WERI-Rb-1 (cell line): ENCODE data around the gene RAB11FIP2.

Experiments used
- DNase-seq: peaks from one replicate; pipeline ENCODE4 v3.0.0-alpha.2; 2020
- H3K27ac ChIP-seq: fragments of 250-450 bp; sonication (Bioruptor Pico); 2 replicates; pipeline ENCODE4 v1.5.1; 2020; ENCODE audit warnings: mild to moderate bottlenecking, moderate library complexity
- H3K27me3 ChIP-seq: fragments of 250-450 bp; sonication (Bioruptor Pico); 2 replicates; pipeline ENCODE4 v1.5.1; 2021; ENCODE audit warnings: mild to moderate bottlenecking, low read depth, moderate library complexity; ENCODE audit not compliant: insufficient read depth, severe bottlenecking
- H3K36me3 ChIP-seq: fragments of 250-450 bp; sonication (Bioruptor Pico); 2 replicates; pipeline ENCODE4 v1.5.1; 2020; ENCODE audit warnings: mild to moderate bottlenecking, moderate library complexity
- H3K4me3 ChIP-seq: 2 replicates; pipeline ENCODE4 v1.5.1; 2011; ENCODE audit warnings: low read depth, mild to moderate bottlenecking, control low read depth, low read length
- H3K9me3 ChIP-seq: fragments of 250-450 bp; sonication (Bioruptor Pico); 2 replicates; pipeline ENCODE4 v1.5.1; 2021; ENCODE audit warnings: mild to moderate bottlenecking, moderate library complexity; ENCODE audit not compliant: severe bottlenecking
- TF ChIP-seq, protein P1 (sequence below): IDR thresholded peaks from 2 replicates; pipeline ENCODE4 v1.5.1; 2011; ENCODE audit warnings: low read depth, mild to moderate bottlenecking, control low read depth, inconsistent platforms, low read length

Gene RAB11FIP2

DNA sequence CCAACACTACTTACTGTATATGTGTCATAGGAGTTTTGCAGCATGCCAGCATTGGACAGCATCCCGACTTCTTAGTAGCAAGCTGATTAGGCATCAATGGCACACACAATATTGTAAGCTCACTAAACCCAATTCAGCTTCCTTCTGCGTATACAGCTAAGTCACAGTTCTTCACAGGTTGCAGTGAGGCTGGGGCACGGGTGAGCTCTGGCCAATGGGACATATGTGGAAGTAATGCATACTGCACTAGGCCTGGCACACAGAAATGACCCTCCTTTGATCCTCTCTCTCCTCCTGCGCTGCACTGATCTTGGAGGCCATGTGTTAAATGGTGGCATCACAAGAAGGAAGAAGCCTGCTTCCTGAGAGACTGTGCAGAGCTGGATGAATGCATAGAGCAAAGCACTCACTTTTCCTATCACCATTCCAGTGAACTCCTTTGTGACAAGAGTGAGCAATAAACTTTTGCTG lies 11.9 kb downstream of the RAB11FIP2 start:
- DNase-seq, result no peak
- H3K9me3 ChIP-seq, result no peaks in the 10 kb centered on the region
- H3K27me3 ChIP-seq, result no peaks in the 10 kb centered on the region
- TF ChIP-seq, protein P1, sequence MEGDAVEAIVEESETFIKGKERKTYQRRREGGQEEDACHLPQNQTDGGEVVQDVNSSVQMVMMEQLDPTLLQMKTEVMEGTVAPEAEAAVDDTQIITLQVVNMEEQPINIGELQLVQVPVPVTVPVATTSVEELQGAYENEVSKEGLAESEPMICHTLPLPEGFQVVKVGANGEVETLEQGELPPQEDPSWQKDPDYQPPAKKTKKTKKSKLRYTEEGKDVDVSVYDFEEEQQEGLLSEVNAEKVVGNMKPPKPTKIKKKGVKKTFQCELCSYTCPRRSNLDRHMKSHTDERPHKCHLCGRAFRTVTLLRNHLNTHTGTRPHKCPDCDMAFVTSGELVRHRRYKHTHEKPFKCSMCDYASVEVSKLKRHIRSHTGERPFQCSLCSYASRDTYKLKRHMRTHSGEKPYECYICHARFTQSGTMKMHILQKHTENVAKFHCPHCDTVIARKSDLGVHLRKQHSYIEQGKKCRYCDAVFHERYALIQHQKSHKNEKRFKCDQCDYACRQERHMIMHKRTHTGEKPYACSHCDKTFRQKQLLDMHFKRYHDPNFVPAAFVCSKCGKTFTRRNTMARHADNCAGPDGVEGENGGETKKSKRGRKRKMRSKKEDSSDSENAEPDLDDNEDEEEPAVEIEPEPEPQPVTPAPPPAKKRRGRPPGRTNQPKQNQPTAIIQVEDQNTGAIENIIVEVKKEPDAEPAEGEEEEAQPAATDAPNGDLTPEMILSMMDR, result no peak
- no peak overlapping the region for H3K4me3 ChIP-seq
- no peak overlapping the region for H3K27ac ChIP-seq
- H3K36me3 ChIP-seq, result no peaks in the 10 kb centered on the region; the same call in 1 of the 2 replicates

- TF ChIP-seq, protein P1, result no peak
- Histone ChIP-seq H3K9me3 (no peaks in the 10 kb centered on the region), H3K36me3 (no peaks in the 10 kb centered on the region; the same call in 1 of the 2 replicates), H3K4me3 (no peak overlapping the region), H3K27me3 (no peaks in the 10 kb centered on the region), H3K27ac (no peak overlapping the region)
- DNase-seq, result no peak
Measured at GRCh38 chr10:118033905-118034304, 12.8 kb downstream of the RAB11FIP2 start.

GRCh38 chr10:118032564-118032963 lies 14.2 kb downstream of the RAB11FIP2 start:
- Histone ChIP-seq H3K27me3 (no peaks in the 10 kb centered on the region), H3K4me3 (no peak overlapping the region), H3K27ac (no peak overlapping the region), H3K9me3 (no peaks in the 10 kb centered on the region), H3K36me3 (no peaks in the 10 kb centered on the region; the same call in 1 of the 2 replicates)
- no peak for DNase-seq
- TF ChIP-seq, protein P1, result no peak

GRCh38 chr10:118031351-118032075 lies 15.2 kb downstream of the RAB11FIP2 start:
- no peak for DNase-seq
- Histone ChIP-seq H3K4me3 (no peak overlapping the region), H3K27me3 (no peaks in the 10 kb centered on the region), H3K9me3 (no peaks in the 10 kb centered on the region), H3K27ac (no peak overlapping the region), H3K36me3 (no peaks in the 10 kb centered on the region; the same call in 1 of the 2 replicates)
- TF ChIP-seq, protein P1, result no peak

DNA sequence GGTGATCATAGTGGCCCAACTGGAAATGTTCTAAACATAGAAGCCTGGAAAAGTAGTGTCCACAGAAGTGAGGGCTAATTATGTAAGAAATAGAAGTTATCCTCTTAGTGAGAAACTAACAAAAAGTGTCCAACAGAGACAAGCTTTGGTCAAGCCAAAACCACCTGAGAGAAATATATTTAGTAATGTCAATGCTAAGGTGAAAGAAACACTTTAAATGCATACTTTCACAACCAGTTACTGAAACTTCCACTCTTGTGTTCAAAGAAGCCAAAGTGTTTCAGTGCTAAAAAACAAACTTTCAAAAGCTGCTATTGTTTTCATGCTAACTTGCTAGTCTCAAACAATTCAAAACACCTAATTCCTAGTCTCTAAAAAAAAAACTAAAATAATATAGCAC lies 18.1 kb downstream of the RAB11FIP2 start:
- no peaks in the 10 kb centered on the region; the same call in 1 of the 2 replicates for H3K36me3 ChIP-seq
- TF ChIP-seq, protein P1, result no peak
- H3K27me3 ChIP-seq, result no peaks in the 10 kb centered on the region
- H3K9me3 ChIP-seq, result no peaks in the 10 kb centered on the region
- H3K4me3 ChIP-seq, result no peak overlapping the region
- H3K27ac ChIP-seq, result no peak overlapping the region
- DNase-seq, result no peak

- no peak for DNase-seq
- Histone ChIP-seq H3K27ac (no peak overlapping the region), H3K4me3 (no peak overlapping the region), H3K9me3 (no peaks in the 10 kb centered on the region), H3K36me3 (no peaks in the 10 kb centered on the region; the same call in 1 of the 2 replicates), H3K27me3 (no peaks in the 10 kb centered on the region)
- TF ChIP-seq, protein P1, result no peak
Measured at GRCh38 chr10:118027397-118027796, 19.3 kb downstream of the RAB11FIP2 start.
